ENCODE data around the gene IGDCC3. TPM values are rescaled to one million over a fixed set of nuclear protein-coding genes. Genes with fewer than 3 reads are reported as not detected.

IGDCC3 gene
- total RNA-seq, 1 donor from 2014 or later = not detected

- intact Hi-C loops (cut with DNase I) = no loop called here
- Histone ChIP-seq H3K27ac (no peak overlapping the region), H3K9me3 (no peaks in the 10 kb centered on the region), H3K4me3 (no peak overlapping the region), H3K27me3 (ENCODE audit: low read depth) (peaks cover 3% of the 10 kb centered on the region), H3K4me1 (peaks cover 15% of the 10 kb centered on the region), H3K36me3 (no peaks in the 10 kb centered on the region)
- no peak for TF ChIP-seq CTCF (IDR thresholded peaks at IDR 0.05)
- ATAC-seq (no peak), DNase-seq (no peak)
Observed at GRCh38 chr15:65389226-65389625, 11.4 kb upstream of the IGDCC3 start.

GRCh38 chr15:65388306-65389080 lies 10.7 kb upstream of the IGDCC3 start:
- Histone ChIP-seq H3K9me3 (no peaks in the 10 kb centered on the region), H3K4me3 (no peak overlapping the region), H3K4me1 (peaks cover 15% of the 10 kb centered on the region), H3K27me3 (ENCODE audit: low read depth) (no peaks in the 10 kb centered on the region), H3K27ac (no peak overlapping the region), H3K36me3 (no peaks in the 10 kb centered on the region)
- ATAC-seq = no peak
- DNase-seq = peak; percentile 40
- no peak for TF ChIP-seq CTCF (IDR thresholded peaks at IDR 0.05)
- intact Hi-C loops (cut with DNase I) = no loop called here

- no peaks in the 10 kb centered on the region for H3K9me3 ChIP-seq
- ATAC-seq = no peak
- no peak overlapping the region for H3K4me3 ChIP-seq
- H3K27ac ChIP-seq = no peak overlapping the region
- no peak for DNase-seq
- TF ChIP-seq CTCF (IDR thresholded peaks at IDR 0.05) = no peak
- H3K27me3 ChIP-seq (ENCODE audit: low read depth) = peaks cover 4% of the 10 kb centered on the region
- peaks cover 15% of the 10 kb centered on the region for H3K4me1 ChIP-seq
- H3K36me3 ChIP-seq = no peaks in the 10 kb centered on the region
- intact Hi-C loops (cut with DNase I) = no loop called here
Observed at GRCh38 chr15:65386886-65387285, 9.1 kb upstream of the IGDCC3 start.

- peaks cover 15% of the 10 kb centered on the region for H3K4me1 ChIP-seq
- H3K36me3 ChIP-seq = no peaks in the 10 kb centered on the region
- H3K27ac ChIP-seq = no peak overlapping the region
- H3K4me3 ChIP-seq = no peak overlapping the region
- peaks cover 4% of the 10 kb centered on the region for H3K27me3 ChIP-seq (ENCODE audit: low read depth)
- no peak for ATAC-seq
- no peak for TF ChIP-seq CTCF (IDR thresholded peaks at IDR 0.05)
- DNase-seq = no peak
- intact Hi-C loops (cut with DNase I) = no loop called here
- no peaks in the 10 kb centered on the region for H3K9me3 ChIP-seq
Observed at GRCh38 chr15:65386376-65386775, 8.6 kb upstream of the IGDCC3 start.

GRCh38 chr15:65385870-65386258 lies 8.1 kb upstream of the IGDCC3 start:
- no peaks in the 10 kb centered on the region for H3K9me3 ChIP-seq
- H3K4me1 ChIP-seq = peaks cover 15% of the 10 kb centered on the region
- no peak overlapping the region for H3K27ac ChIP-seq
- peak; percentile 5 to 6 for ATAC-seq
- DNase-seq = no peak
- H3K36me3 ChIP-seq = no peaks in the 10 kb centered on the region
- intact Hi-C loops (cut with DNase I) = no loop called here
- peaks cover 4% of the 10 kb centered on the region for H3K27me3 ChIP-seq (ENCODE audit: low read depth)
- TF ChIP-seq CTCF (IDR thresholded peaks at IDR 0.05) = no peak
- H3K4me3 ChIP-seq = no peak overlapping the region

Measured in lower lobe of right lung (tissue), 2 donors.